Muscle of leg (tissue), 16 donors: ENCODE results near the gene SIGLEC14. TPM values are rescaled to one million over a fixed set of nuclear protein-coding genes. Genes with fewer than 3 reads are reported as not detected.
"Not testable (repeated sequence)": the region's sequence is repeated elsewhere in the genome, so short reads cannot be mapped to it uniquely, and the experiment has no call there.

Source experiments
- DNase-seq: peaks from one replicate; pipeline ENCODE4 v3.0.0; 2013
- H3K27ac ChIP-seq: one replicate; pipeline ENCODE4 v1.5.1; 2013; ENCODE audit warnings: mild to moderate bottlenecking, low read length, control low read depth
- H3K27me3 ChIP-seq: one replicate; pipeline ENCODE4 v1.6.1; 2013; ENCODE audit warnings: low read length; ENCODE audit not compliant: control insufficient read depth, insufficient read depth
- H3K36me3 ChIP-seq: one replicate; pipeline ENCODE4 v1.6.1; 2013; ENCODE audit warnings: low read length; ENCODE audit not compliant: control insufficient read depth, insufficient read depth
- H3K4me1 ChIP-seq: one replicate; pipeline ENCODE4 v1.6.1; 2013; ENCODE audit warnings: low read length; ENCODE audit not compliant: control insufficient read depth, insufficient read depth
- H3K4me3 ChIP-seq: one replicate; pipeline ENCODE4 v1.5.1; 2013; ENCODE audit warnings: low read length, control low read depth
- H3K9me3 ChIP-seq: replicated peaks from 2 replicates; pipeline ENCODE4 v1.6.1; 2013; ENCODE audit warnings: low read depth, low read length; ENCODE audit not compliant: control insufficient read depth
- WGBS: methylation state at CpG from one replicate; pipeline ENCODE4 v1.1.5; 2013; ENCODE audit warnings: missing lambda C conversion rate; ENCODE audit not compliant: insufficient coverage; 5-methylcytosine and 5-hydroxymethylcytosine counted together
- long read RNA-seq, 11 donors: transcript quantifications; one replicate each; lab custom pipeline, GENCODE V29; 2026
- polyA plus RNA-seq, 8 donors: library from polyadenylated mRNA; unstranded; fragments of 120-200 nt; gene quantifications; one replicate each; pipeline versions ENCODE4 v1.2.1 to v1.2.3, GENCODE V29; 2013; ENCODE audit warnings: inconsistent platforms in 1 of 8, low replicate concordance in 1 of 8; ENCODE audit not compliant: insufficient read length in 8 of 8, insufficient read depth in 1 of 8
- total RNA-seq: library from RNA; stranded (reverse); fragments of 120-200 nt; gene quantifications from one replicate; pipeline ENCODE4 v1.2.4, GENCODE V29; 2013

The SIGLEC14 gene
- total RNA-seq (0.58 TPM), polyA plus RNA-seq (1 to 10 TPM; 1.1 to 2.7 (median 1.5) TPM)
- long read RNA-seq, donor 1, partial matches to known transcripts: 0 of 1 reads
- long read RNA-seq, donor 1, other reads (novel, unspliced or antisense): 0 of 1 reads
- long read RNA-seq, donor 2: 0 reads
- long read RNA-seq, donor 3: 0 reads
- long read RNA-seq, donor 4: 0 reads
- long read RNA-seq, donor 5: 0 reads
- long read RNA-seq, donor 6: 0 reads
- long read RNA-seq, donor 7: 0 reads
- long read RNA-seq, donor 8: 0 reads
- long read RNA-seq, donor 9, partial matches to known transcripts: 0 of 1 reads
- long read RNA-seq, donor 9, other reads (novel, unspliced or antisense): 0 of 1 reads
- long read RNA-seq, donor 10, partial matches to known transcripts: 0 of 1 reads
- long read RNA-seq, donor 10, other reads (novel, unspliced or antisense): 0 of 1 reads
- long read RNA-seq, donor 11: 0 reads

- not testable (repeated sequence) for H3K36me3 ChIP-seq, H3K4me1 ChIP-seq, H3K27ac ChIP-seq, DNase-seq, H3K27me3 ChIP-seq, H3K9me3 ChIP-seq, H3K4me3 ChIP-seq
- no CpG with 5 or more reads among the region's 10 CpGs for WGBS
Observed at GRCh38 chr19:51646730-51647129, at the start of gene SIGLEC14. Gene SIGLEC14, minus strand, starts transcription at chr19:51646825. Its CDS starts 66 bp downstream, at chr19:51646759.

- H3K36me3 ChIP-seq: peaks cover 78% of the 10 kb centered on the region
- H3K27me3 ChIP-seq: no peaks in the 10 kb centered on the region
- 85% methylated on average over 13 of the region's 14 CpGs for WGBS
- no peaks in the 10 kb centered on the region for H3K9me3 ChIP-seq
- no peak overlapping the region for H3K4me3 ChIP-seq
- peaks cover 25% of the 10 kb centered on the region for H3K4me1 ChIP-seq
- no peak overlapping the region for H3K27ac ChIP-seq
- no peak for DNase-seq
Observed at GRCh38 chr19:51695702-51696315, 49.2 kb upstream of the SIGLEC14 start.

- 80% methylated on average over 8 of the region's 9 CpGs for WGBS
- Histone ChIP-seq H3K9me3 (no peaks in the 10 kb centered on the region), H3K4me3 (no peak overlapping the region), H3K27me3 (peaks cover 2% of the 10 kb centered on the region), H3K4me1 (peaks cover 30% of the 10 kb centered on the region), H3K36me3 (peaks cover 71% of the 10 kb centered on the region), H3K27ac (no peak overlapping the region)
- DNase-seq: no peak
Observed at GRCh38 chr19:51695088-51695487, 48.5 kb upstream of the SIGLEC14 start.

- DNase-seq: no peak
- H3K27me3 ChIP-seq: peaks cover 2% of the 10 kb centered on the region
- WGBS: 63% methylated on average over 2 of the region's 10 CpGs
- no peaks in the 10 kb centered on the region for H3K9me3 ChIP-seq
- peaks cover 30% of the 10 kb centered on the region for H3K4me1 ChIP-seq
- H3K36me3 ChIP-seq: peaks cover 68% of the 10 kb centered on the region
- H3K27ac ChIP-seq: no peak overlapping the region
- H3K4me3 ChIP-seq: no peak overlapping the region
Observed at GRCh38 chr19:51694318-51695085, 47.9 kb upstream of the SIGLEC14 start.

- peak overlapping the region; percentile 13 for H3K27ac ChIP-seq
- H3K36me3 ChIP-seq: peaks cover 61% of the 10 kb centered on the region
- peaks cover 2% of the 10 kb centered on the region for H3K27me3 ChIP-seq
- H3K9me3 ChIP-seq: no peaks in the 10 kb centered on the region
- peaks cover 30% of the 10 kb centered on the region for H3K4me1 ChIP-seq
- no peak for DNase-seq
- H3K4me3 ChIP-seq: no peak overlapping the region
- WGBS: 10% methylated on average over 2 of the region's 2 CpGs
Observed at GRCh38 chr19:51693819-51694218, 47.2 kb upstream of the SIGLEC14 start.

- Histone ChIP-seq H3K36me3 (peaks cover 55% of the 10 kb centered on the region), H3K9me3 (no peaks in the 10 kb centered on the region), H3K27me3 (peaks cover 2% of the 10 kb centered on the region), H3K27ac (peak within 1 kb of the TSS; percentile 13), H3K4me1 (peaks cover 33% of the 10 kb centered on the region), H3K4me3 (peak within 1 kb of the TSS; percentile 89)
- WGBS: 55% methylated on average over 5 of the region's 8 CpGs
- no peak for DNase-seq
Observed at GRCh38 chr19:51693260-51693659, 46.6 kb upstream of the SIGLEC14 start, which contains the start of gene SPACA6. Gene SPACA6, plus strand, starts transcription at chr19:51693330. Its CDS starts 197 bp downstream, at chr19:51693527.

- Histone ChIP-seq H3K4me1 (peaks cover 41% of the 10 kb centered on the region), H3K27ac (no peak overlapping the region), H3K36me3 (peaks cover 48% of the 10 kb centered on the region), H3K9me3 (no peaks in the 10 kb centered on the region), H3K27me3 (peaks cover 2% of the 10 kb centered on the region), H3K4me3 (peak overlapping the region; percentile 89)
- DNase-seq: no peak
- WGBS: 53% methylated on average over 10 of the region's 18 CpGs
Observed at GRCh38 chr19:51692468-51692867, 45.8 kb upstream of the SIGLEC14 start.

GRCh38 chr19:51691584-51692428 lies 45.2 kb upstream of the SIGLEC14 start:
- WGBS: 7% methylated on average over 9 of the region's 12 CpGs
- DNase-seq: peak; percentile 53
- peaks cover 46% of the 10 kb centered on the region for H3K4me1 ChIP-seq
- peak overlapping the region; percentile 96 for H3K27ac ChIP-seq
- no peaks in the 10 kb centered on the region for H3K9me3 ChIP-seq
- H3K4me3 ChIP-seq: peak overlapping the region; percentile 89
- peaks cover 2% of the 10 kb centered on the region for H3K27me3 ChIP-seq
- H3K36me3 ChIP-seq: peaks cover 42% of the 10 kb centered on the region

GRCh38 chr19:51691074-51691583 lies 44.5 kb upstream of the SIGLEC14 start:
- H3K4me3 ChIP-seq: peak overlapping the region; percentile 89
- peaks cover 46% of the 10 kb centered on the region for H3K4me1 ChIP-seq
- no peak for DNase-seq
- WGBS: 3% methylated on average over 7 of the region's 9 CpGs
- H3K36me3 ChIP-seq: peaks cover 39% of the 10 kb centered on the region
- no peaks in the 10 kb centered on the region for H3K9me3 ChIP-seq
- peak overlapping the region; percentile 96 for H3K27ac ChIP-seq
- peaks cover 2% of the 10 kb centered on the region for H3K27me3 ChIP-seq
